Fibroblast of peridontal ligament (primary cell): Measurements from ENCODE around the gene PDE3A.

ENCODE experiments used
- DNase-seq: peaks from one replicate; pipeline ENCODE4 v3.0.0-alpha.2; 2010; ENCODE audit errors: extremely low read depth

Gene PDE3A

DNA sequence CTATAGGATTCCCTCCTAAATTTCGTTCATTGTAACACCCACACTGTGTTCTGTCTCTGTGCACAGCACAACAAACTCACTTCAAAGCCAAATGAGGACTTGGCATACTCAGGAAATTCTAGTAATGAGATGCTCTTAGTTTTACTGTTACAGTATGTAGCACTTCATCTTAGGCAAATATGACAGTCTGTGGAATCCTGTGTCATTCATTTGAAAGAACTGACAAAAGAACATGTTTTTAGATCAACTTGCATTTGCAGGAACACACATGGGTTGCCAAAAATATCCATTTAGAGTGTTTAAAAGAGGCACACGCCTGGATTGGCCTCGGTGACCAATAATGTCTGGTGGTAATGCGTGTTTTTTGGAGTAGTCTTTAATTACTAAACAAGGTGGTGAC lies 56.5 kb downstream of the PDE3A start:
- DNase-seq, result no peak

GRCh38 chr12:20426191-20426590 lies 57.9 kb downstream of the PDE3A start:
- DNase-seq, result peak; percentile 68

DNA sequence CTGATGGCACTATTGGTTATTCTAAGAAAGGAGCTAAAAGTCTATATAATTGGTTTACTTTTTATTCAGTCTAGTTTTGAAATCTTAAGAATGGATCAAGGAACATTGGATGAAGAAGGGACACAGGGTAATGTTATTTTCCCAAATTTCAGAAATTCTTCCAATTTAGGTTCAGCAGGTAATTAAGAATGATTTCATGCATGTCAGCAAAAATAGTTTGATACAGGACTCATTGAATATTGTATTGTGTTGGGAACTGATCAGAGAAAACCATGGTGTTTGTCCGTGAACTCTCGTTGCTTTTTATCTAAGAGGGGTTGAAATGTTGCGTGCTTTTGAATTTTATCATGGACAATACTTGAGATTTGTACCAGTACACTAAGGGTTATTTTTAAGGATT lies 58.6 kb downstream of the PDE3A start:
- DNase-seq, result no peak

GRCh38 chr12:20429852-20430251 lies 61.5 kb downstream of the PDE3A start:
- peak; percentile 26 for DNase-seq

GRCh38 chr12:20432290-20432689 lies 64.0 kb downstream of the PDE3A start:
- DNase-seq, result no peak

DNA sequence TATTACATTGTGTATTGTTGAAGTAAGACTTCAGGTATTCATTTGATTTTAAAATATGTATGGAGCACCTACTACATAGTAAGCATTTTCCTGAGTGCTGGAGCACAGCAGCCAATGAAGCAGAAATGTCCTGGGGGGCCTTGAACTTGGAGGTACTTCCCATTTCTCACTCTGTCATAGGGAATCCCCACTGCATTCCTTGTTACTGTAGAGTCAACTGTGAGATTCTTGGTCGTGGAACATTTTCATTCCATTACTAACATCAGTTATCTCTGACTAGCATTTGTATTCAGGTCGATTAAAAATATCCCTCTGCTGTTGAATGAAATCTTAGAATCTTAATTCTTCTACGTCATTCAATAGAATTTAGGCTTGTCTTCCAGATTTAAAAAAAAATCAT lies 66.7 kb downstream of the PDE3A start:
- DNase-seq, result no peak

GRCh38 chr12:20436316-20436715 lies 68.0 kb downstream of the PDE3A start:
- no peak for DNase-seq

DNA sequence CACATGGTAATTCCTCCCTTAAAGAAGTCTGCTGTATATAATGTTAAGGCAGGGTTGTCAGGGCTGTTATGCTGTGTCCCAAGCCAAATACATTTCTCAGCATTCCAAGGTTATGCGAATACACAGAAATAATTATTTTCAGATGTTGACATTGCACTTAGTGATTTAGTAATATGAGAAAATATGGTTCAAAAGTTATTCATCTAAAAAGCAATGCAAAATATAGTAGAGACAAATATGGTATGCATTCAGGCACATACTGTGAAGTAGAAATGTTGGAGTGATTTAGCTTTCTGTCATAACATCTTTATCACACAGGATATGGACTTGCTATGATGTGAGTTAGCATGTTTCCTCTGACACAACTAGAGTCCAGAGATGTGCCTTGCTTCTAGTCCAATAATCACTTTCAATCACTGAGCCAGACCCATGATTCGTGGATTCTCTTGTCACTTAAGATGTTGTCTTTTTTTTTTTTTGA lies 70.0 kb downstream of the PDE3A start:
- peak; percentile 88 for DNase-seq

DNA sequence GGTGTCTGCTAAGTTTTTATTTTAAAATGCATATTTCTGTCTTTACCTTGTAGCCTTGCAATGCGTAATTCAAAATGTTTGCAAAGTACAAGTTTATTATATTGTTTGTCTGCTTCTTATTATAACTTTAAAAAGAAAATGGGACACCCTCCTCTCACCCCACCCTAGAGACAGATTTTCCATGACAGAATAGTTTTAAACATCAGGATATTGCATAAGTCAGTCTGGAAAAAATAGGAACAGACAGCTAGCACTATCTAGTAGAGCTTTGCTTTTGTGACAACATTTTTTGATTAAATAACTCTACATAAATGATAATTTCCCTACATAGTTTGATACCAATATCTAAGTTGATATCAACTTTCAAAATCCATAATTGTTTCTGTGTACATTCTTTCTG lies 71.3 kb downstream of the PDE3A start:
- peak; percentile 14 for DNase-seq

- no peak for DNase-seq
Observed at GRCh38 chr12:20440408-20440807, 72.1 kb downstream of the PDE3A start.

DNA sequence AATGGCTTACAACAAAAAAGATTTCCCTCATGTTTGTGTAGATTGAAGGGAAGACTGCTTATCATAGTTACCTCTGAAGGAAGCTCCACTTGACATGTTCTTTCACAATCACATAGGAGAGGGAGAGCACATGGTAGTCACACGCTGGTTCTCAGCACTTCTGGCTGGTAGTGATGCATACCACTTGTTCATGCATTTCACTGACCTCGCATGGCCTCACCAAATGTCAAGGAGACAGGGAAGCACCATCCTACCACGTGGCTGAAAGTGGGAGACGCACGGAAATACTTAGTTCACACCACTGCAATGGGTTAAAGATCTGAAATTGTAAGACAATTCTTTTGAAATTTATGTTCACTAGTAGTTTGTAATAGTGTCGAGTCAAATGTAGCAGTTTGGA lies 74.0 kb downstream of the PDE3A start:
- no peak for DNase-seq

DNA sequence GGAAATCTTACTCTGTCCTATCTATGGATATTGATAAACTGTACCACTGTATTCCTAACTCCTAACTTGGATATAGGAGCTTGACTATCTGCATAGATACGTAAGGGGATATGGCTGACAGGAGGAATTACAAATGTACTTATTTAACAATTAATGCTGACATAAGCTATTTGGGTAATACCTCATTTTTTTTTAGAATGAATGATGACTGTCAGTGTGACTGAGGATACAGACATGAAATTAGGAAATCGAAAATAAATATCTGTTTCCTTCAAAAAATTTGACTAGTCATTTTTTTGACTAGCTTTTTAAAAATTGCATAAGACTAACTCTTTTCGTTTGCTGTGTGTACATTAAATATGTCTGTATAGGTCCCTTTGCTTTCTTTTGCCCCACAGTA lies 74.9 kb downstream of the PDE3A start:
- DNase-seq, result no peak

- no peak for DNase-seq
Observed at GRCh38 chr12:20443792-20444191, 75.5 kb downstream of the PDE3A start.

DNA sequence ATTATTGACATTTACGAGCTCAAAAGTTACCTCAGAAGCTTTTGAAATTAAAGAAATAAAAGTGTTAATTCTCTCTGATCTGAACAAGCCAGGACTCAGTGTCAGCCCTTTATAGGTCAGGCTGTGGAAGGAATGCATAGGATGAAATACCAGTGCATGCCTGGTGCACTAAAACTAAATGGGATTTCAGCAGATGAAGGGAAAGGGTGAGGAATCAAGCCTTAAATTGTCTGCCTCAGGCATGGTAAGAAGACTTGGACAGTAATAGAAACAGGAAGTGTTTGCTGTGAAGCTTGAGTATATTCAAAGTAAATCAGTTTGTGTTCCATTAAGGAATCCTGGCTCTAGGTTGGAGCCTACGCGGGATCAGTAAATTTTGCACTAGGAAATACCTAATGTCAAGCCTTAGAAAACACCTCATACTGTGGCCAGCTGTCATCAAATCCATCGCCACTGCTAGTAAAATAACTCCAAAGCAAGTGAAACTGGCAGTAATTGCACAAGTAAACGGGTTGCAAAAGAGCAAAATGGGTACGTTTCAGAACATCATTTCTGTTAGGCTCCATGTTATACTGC lies 76.3 kb downstream of the PDE3A start:
- DNase-seq, result no peak

- DNase-seq, result no peak
Observed at GRCh38 chr12:20445687-20446086, 77.3 kb downstream of the PDE3A start.

- no peak for DNase-seq
Observed at GRCh38 chr12:20446836-20447235, 78.5 kb downstream of the PDE3A start.

GRCh38 chr12:20448781-20449180 lies 80.4 kb downstream of the PDE3A start:
- no peak for DNase-seq

DNA sequence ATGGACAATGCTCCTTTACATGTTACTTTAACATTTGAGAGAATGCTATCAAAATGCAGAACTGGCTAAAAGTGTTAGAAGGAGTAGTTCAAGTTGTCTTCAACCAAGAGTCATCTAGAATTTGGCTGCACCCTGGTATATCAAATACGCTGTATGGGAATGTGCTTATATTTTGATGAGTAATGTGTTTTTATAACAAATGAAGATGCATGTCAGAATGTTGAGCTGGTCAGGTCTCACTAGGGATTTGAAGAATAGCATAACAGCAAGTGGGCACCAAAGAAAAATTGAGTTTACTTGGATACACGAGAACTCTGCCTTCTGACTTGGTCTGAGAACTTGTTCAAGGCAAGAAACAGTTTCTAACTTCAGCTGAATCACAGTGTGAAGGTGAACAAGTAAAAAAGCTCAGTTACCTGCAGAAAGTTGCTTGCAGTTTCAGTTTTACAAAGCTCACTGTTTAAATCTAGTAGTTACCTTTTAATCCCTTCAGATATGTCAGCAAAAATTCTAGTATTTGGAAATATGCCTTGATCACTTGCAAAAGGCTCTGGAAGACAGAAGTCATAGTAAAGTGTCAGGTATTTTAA lies 82.3 kb downstream of the PDE3A start:
- DNase-seq, result peak; percentile 35

DNA sequence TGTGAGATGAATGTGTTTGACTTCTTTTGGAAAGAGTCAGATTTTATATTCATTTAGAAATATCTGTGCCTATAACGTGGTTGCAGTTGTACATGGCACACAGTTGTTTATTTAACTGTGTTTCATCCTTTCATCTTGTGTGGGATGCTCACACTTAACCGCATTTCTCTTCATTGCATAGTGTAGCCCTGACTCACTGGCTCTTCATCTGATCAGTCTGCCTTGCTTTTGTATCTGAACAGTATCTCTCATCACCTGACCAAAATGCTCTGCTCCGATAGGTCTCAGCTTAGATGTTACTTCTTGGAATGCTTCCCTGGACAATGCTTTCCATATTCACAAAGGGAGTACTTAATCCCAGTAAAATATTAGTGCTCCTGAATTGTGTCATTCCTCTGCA lies 83.4 kb downstream of the PDE3A start:
- no peak for DNase-seq

DNA sequence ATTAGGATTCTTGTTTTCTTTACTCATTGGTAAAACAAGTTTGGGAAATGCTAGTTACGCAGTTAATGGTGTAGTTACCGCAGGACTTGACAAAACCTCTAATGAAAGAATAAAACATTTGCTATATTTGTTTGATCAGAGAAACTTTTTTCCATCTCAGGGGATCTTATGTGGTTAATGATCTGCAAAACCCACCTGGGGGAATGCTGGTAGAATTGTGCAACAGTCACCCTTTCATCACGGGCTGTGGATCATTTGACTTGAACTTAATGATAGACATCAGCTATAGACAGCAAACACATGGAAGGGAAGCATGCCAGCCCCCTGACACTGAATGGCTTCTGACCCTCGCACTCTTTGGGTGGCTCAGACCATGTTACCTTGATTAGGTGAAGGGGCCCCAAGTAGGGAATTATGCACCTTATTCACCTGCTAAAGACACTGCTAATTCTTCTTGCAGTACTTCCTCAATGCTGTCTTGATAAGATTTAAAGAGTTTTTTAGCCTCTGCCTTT lies 84.2 kb downstream of the PDE3A start:
- no peak for DNase-seq

GRCh38 chr12:20453756-20454310 lies 85.5 kb downstream of the PDE3A start:
- DNase-seq, result no peak

GRCh38 chr12:20455001-20455706 lies 86.8 kb downstream of the PDE3A start:
- no peak for DNase-seq

DNA sequence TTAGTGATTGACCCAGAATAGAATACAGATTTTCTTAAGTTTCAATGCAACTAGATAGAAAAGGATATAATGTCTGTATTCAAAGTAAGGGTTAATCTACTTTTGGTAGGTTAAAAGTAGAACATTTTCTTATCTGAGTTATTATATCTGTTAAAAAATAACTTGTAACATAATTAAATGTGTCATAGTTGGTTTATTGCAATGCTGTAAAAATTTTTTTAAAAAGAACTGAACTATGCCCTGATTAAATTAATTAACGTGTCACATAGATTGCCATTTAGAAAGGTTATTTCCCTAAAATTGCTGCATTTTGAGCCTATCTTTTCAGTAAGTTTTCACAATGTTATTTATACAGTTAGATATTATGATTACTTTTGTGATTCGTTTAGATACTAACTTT lies 89.2 kb downstream of the PDE3A start:
- no peak for DNase-seq
